ENCODE measurements around the gene SUFU.

DNA sequence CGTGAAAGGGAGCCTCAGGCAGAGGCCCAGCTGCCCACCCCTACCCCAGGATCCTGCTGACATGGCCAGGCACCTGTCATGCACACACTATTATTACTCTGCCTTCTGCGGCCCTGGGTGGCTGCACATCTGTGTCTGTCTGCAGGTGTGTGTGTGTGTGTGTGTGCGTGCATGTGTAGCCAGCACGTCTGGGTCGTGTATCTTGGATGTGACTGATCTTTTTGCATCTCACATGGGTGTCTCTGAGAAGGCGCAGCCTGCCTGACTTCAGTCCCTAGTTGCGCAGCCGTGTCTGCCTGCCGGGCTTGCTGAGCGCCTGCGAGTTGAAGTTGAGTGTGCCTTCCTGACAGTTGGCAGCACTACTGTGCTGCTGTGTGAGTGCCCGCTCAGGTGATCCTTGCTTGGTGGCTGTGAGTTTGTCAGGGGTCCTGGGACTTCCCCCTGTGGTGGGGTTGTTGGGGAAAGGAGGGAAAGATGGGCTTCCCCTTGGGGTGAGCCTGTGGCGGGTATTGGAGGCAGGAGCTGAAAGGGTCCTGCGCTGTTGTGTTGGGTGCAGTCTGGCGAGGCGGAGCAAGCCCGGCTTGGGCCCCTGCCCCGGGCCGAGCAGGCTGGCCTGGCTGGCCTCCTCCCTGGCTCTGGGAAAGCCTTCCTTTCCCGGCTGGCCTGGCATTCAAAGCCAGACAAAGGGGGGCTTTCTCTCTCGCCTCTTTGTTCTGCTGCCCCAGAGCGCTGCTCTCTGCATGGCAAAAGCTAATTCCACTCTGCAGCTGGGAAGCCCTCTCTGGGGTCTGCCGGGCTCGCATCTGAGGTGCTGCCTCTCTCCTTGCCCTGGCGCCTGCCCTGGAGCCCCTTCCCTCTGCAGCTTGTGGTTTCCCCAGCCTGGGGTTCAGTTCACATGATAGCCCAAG is 145.4 kb downstream of the SUFU start:
- no peak for TF ChIP-seq CTCF (IDR thresholded peaks at IDR 0.05; ENCODE audit: borderline replicate concordance, extremely low read depth, low read length, poor library complexity, severe bottlenecking)
- TF ChIP-seq EZH2 (IDR thresholded peaks at IDR 0.05; ENCODE audit: borderline replicate concordance, low read depth, low read length, severe bottlenecking), result no peak
